GM21529 (cell line): Measurements from ENCODE around the gene LMAN1.

Source experiments
- ATAC-seq: cut with Tn5 transposase; IDR thresholded peaks from one replicate; pipeline ENCODE4 v1.9.1; 2021; ENCODE audit not compliant: unreplicated experiment

Gene LMAN1

GRCh38 chr18:59372975-59373374 is 13.9 kb upstream of the LMAN1 start:
- ATAC-seq = no peak

DNA sequence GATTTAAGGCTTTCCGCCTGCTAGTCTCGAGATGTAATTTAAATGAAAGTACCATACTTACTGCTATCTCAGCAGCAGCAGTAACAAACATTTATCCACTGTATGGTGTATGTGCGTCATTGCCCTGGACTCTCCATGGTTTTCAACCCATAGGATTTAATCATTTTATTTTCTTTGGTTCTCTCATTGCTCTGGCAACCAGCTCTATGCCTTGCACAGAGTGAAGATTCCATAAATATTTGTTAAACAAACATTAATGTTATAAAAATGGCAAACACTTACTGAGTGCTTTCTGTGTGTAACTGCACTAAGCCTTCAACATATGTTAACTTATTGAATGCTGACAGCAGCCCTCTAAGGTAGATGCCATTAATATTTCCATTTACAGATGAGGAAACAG is 1.3 kb upstream of the LMAN1 start:
- ATAC-seq = no peak

DNA sequence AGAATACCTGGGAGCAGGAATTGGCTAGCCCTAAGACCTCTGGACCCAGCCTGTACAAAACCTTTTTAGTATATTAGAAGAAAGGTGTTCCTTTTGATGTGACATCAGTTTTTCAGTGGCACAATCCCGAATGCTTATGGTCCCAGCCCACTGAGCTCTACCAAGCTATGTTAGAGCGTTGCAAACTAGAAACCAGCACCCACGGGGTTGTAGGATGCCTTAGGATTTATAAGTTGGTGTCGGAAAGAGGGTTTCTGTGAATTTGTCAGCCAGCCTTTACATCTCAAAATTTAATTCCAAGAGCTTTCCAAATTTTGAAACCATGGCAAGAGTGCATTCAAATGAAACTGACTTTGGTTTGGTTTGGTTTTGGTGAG is 499 bp upstream of the LMAN1 start:
- peak; percentile 21 for ATAC-seq

- ATAC-seq = no peak
These were observed 702 bp downstream of the LMAN1 start for GRCh38 chr18:59358414-59358711.

- ATAC-seq = no peak
These were observed 1.1 kb downstream of the LMAN1 start for GRCh38 chr18:59357928-59358327.

DNA sequence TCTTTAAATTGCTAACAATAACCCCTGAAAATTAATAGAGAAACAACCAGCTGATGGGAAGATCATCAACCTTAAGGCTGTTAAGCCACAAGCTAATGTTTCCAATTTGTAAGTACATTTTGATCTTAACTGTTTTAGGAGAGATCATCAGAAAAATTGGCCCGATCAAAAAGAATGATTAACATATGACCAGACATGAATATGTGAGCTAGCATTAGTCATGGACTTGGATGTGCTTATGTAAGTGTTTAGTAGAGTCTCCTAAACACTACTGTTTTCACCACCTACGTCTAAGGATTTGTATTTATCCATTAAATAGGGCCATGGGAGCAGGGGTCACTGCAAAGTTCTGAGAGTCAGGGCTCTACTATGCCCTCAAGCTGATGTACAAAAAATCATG is 4.3 kb downstream of the LMAN1 start:
- ATAC-seq = no peak

DNA sequence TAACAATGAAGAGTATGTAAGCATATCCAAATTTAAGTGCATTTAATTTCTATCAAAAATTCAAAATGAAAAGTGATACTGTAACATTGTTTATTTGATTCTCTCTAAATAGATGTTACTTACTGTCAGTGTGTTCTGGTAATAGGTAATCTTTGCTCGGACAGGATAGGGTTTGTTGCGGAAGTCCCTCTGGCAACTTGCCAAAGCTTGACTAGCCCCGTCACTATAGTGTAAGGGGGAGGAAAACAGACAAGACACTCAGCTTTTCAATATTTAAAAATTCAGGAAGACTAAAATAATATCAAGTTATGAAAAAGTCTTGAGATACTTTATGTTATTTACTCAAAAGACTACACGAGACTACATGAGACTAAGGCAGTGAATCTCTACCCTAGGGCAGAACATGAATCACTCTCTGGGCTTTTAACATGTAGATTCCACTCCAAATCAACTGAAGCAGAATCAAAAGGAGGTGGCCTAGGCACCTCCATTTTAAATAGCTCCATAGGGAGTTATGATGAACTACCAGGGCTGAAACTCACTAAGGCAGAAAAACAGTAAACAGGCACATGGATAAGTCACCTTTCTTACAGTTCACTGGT is 5.9 kb downstream of the LMAN1 start:
- no peak for ATAC-seq

- no peak for ATAC-seq
These were observed 6.7 kb downstream of the LMAN1 start for GRCh38 chr18:59352250-59352855.

GRCh38 chr18:59345556-59345955 is 13.5 kb downstream of the LMAN1 start:
- no peak for ATAC-seq

DNA sequence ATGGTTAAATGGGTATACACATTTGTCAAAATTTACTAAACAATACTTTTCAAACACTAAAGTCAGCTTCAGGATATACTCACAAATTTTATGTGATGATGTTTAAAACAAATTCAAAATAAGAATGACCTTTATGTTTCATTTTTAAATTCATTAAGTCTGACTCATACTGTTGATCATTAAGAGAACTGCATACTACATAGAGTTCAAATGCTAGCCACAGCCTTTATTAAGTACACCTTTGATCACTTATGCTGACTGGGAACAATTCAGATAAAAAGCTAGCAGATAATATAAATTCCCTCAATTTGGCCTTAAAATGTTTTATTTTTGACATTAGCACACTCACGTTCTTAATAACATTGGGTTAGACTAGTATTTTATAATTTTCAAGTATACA is 14.1 kb downstream of the LMAN1 start:
- ATAC-seq = no peak

DNA sequence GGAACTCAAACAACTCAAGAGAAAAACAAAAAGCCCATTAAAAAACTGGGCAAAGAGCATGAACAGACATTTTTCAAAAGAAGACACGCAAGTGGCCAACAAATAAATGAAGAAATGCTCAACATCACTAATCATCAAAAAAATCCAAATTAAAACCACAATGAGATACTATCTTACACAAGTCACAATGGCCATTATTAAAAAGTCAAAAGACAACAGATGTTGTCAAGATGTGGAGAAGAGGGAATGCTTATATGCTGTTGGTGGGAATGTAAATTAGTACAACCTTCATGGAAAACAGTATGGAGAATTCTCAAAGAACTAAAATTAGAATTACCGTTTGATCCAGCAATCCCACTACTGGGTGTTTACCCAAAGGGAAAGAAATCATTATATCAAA is 15.1 kb downstream of the LMAN1 start:
- ATAC-seq = no peak

GRCh38 chr18:59340817-59341216 is 18.2 kb downstream of the LMAN1 start:
- no peak for ATAC-seq

GRCh38 chr18:59340312-59340711 is 18.8 kb downstream of the LMAN1 start:
- no peak for ATAC-seq

- no peak for ATAC-seq
These were observed 26.1 kb downstream of the LMAN1 start for GRCh38 chr18:59332986-59333385.

GRCh38 chr18:59328683-59329082 is 30.4 kb downstream of the LMAN1 start:
- no peak for ATAC-seq

DNA sequence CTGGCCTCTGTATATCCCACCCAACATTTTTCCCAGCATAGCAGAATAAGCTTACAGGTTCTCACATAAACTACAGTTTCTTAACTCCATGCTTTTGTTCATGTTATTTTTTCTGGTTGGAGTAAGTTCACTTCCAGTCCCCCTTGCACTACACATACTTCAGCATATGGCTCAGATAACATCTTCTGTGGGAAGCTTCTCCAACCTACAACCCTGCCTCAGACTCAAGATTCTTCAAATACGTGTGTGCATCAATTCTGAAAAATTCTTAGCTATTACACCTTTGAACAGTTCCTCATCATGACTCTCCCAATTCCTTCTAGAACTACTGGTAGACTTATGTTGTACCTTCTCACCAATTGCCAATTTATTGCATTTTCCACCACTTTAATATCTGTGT is 33.1 kb downstream of the LMAN1 start:
- no peak for ATAC-seq

- no peak for ATAC-seq
These were observed 34.5 kb downstream of the LMAN1 start for GRCh38 chr18:59324623-59324971.

- ATAC-seq = no peak
These were observed 35.0 kb downstream of the LMAN1 start for GRCh38 chr18:59323931-59324622.

DNA sequence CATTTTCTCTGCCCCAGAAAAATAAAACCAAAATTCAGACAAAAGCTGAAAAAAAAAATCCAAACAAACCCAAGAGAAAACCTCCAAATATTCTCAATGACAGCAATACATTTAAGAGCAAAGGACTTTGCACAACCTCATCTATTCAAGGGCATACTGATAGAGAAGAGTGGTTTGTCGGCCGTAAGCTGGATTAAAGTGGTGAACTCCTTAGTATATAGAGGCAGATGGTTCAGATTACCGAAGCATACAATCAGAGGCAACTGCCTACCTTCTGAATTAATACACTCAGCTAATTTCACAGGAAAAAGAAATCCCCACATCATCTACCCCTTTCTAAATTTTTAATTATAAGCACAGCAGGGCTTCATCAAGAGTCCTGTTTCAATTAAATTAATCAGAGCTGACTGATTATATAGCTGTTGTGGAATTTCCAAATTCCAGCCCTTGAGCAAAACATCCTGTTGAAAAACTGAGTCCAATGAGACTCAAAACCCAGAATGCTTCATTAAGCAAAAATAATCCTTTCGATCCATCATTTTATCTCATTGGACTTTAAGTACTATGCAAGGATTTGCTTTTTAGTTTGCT is 40.5 kb downstream of the LMAN1 start, which contains the start of gene CPLX4:
Gene CPLX4, minus strand, starts transcription at position 190 of the 591 bp plus-strand sequence. Its CDS starts 187 bp downstream, at position 3.
- ATAC-seq = no peak

GRCh38 chr18:59311631-59312030 is 47.4 kb downstream of the LMAN1 start:
- ATAC-seq = no peak

DNA sequence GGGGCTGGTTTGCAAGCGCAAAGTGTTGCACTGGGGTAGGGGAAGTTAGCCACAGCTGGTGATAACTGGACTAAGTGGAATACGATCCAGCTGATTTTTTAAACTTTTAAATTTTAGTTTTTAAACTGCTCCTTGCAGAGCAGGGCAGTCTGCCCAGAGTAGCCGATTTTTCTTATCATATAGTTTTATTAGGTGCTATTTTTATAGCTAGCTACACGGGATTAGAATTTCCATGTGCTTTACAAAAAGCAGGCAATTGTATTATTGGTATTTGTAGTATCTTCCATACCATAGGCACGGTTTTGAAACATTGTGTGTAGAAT is 50.2 kb downstream of the LMAN1 start:
- ATAC-seq = no peak

DNA sequence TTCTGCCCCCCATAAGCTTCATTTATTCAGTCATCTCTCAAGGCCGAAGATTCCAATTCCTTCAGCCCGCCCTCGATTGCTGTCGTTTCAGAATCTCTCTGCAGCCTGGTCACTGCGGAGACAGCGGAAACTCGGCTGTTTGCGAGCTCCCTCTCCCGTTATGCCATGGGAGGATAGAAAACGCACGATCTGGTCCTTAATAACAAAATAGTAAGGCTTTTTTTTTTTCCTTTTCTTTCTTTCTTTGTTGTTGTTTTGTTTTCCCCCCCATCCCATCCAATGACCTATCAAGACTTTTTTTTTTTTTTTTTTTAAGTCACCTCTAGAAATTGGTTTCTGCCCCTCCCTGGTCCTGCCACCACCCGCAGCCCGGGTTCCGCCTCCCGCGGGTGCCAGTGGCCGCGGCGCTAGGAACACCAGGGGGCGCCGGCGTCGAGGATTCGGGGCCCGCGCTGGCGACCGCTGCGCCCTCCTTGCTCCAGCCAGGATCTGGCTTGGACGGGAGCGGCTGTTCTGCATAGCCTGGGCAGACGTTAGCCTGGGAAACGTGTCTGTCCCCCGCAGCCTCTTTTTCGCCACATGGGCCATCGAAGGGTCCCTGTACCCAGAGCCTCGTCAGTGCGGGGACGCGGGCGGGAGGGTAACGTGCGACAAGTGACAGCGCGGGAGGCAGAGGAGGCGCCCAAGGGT is 50.7 kb downstream of the LMAN1 start:
- ATAC-seq = peak; percentile 92
